Renal pelvis (tissue), 4 donors: ENCODE measurements around the gene MYH14. TPM values are rescaled to one million over a fixed set of nuclear protein-coding genes. Genes with fewer than 3 reads are reported as not detected.

Experiments
- DNase-seq: peaks from one replicate; pipeline ENCODE4 v3.0.0-alpha.2; 2013
- polyA plus RNA-seq, 3 donors: library from polyadenylated mRNA; unstranded; fragments of 120-200 nt; gene quantifications; one replicate each; pipeline ENCODE4 v1.2.1, GENCODE V29; 2013; ENCODE audit not compliant: insufficient read length in 3 of 3

Gene MYH14
- polyA plus RNA-seq, 3 donors: 25.8 to 31.7 (median 27.2) TPM

GRCh38 chr19:50252111-50252886 lies 48.9 kb downstream of the MYH14 start:
- no peak for DNase-seq

DNA sequence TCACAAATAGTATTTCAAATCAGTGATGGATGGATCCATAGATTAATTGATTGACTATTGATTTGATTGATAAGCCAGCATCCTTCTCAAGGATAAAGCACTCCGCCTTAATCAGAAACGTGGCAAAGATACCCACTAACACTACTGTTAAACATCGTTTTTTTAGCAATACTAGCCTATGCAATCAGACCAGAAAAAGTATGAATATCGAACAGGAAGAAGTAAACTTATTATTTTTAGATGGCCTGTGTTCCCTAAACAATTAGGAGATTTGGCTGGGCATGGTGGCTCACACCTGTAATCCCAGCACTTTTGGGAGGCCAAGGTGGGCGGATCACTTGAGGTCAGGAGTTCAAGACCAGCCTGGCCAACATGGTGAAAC lies 49.5 kb downstream of the MYH14 start:
- no peak for DNase-seq

DNA sequence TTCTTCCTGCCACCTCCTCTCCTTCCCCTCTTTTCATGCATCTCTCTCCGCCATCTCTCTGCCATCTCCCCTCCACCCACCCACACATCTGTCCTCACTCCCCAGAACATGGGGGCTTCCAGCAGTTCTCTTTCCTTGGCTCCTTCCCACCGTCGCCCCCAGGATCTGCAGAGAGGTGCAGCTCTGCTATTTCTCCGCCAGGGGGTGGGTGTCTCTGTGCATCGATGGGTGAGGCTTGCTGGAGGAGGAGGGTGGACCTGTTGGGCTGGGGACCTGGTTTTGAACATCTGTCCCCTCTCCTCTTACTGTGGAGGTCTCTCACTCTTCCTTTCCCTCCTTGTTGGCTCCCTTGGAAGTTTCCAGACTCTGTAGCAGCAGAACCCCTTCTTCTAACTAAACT lies 51.7 kb downstream of the MYH14 start:
- no peak for DNase-seq

DNA sequence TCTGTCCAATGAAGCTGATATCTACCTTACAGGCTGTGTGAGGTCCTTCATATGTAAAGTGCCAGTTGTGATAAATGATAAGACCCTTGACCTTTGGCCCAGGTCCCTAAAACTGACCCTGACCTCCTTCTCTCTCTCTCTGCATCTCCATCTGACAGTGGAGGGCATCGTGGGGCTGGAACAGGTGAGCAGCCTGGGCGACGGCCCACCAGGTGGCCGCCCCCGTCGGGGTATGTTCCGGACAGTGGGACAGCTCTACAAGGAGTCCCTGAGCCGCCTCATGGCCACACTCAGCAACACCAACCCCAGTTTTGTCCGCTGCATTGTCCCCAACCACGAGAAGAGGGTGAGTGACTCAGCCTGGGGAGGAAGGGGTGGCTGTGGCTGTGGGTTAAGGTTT lies 53.7 kb downstream of the MYH14 start:
- no peak for DNase-seq

DNA sequence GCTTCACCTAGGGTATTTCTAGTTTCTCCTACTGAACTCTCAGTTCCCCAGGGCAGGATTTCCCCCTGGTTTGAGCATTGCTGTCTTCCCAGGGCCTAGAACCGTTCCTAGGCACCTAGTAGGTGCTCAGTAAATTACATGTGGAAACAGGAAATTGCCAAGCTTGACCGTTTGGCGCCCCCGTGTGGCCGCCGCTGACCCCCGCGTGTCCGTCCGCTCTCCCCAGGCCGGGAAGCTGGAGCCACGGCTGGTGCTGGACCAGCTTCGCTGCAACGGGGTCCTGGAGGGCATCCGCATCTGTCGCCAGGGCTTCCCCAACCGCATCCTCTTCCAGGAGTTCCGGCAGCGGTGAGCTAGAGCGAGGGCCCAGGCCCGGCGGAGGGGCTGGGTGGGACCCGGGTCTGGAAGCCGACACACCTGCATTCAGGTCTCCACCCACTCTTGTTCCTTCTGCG lies 55.5 kb downstream of the MYH14 start:
- DNase-seq: no peak

GRCh38 chr19:50261446-50261970 lies 58.1 kb downstream of the MYH14 start:
- no peak for DNase-seq

GRCh38 chr19:50263176-50263575 lies 59.8 kb downstream of the MYH14 start:
- DNase-seq: no peak

DNA sequence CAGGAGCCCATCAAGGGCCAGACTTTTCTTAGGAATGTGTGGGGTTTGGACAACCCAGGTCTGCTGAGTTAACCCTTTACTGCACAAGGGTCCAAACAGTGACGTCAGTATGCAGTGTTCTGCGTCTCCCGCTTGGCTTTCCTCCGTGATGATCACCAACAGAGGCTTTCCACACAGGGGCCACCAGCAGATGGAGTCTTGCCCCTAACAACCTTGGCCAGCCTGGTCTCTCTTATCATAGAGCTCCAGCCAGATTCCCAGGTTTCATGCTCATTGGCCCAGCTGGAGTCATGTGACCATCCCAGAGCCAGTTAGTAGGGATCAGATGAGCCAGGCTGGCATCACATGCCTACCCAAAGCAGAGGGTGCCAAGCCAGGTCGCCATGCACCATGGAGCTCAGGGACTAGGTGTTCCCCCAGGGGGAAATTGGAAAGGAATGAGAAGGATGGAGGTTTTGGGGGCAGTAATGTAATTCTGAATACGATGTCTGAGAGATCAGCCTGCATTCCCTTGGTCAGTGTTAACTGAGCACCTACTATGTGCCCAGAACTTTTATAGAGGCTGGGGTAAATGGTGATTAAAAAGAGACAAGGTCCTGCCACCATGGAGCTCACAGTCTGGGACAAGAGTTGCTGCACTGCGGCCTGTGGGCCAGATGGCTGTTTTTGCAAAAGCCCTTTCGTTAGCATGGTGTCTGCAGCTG lies 61.2 kb downstream of the MYH14 start:
- no peak for DNase-seq

- DNase-seq: no peak
These were observed 62.6 kb downstream of the MYH14 start for GRCh38 chr19:50266041-50266440.

DNA sequence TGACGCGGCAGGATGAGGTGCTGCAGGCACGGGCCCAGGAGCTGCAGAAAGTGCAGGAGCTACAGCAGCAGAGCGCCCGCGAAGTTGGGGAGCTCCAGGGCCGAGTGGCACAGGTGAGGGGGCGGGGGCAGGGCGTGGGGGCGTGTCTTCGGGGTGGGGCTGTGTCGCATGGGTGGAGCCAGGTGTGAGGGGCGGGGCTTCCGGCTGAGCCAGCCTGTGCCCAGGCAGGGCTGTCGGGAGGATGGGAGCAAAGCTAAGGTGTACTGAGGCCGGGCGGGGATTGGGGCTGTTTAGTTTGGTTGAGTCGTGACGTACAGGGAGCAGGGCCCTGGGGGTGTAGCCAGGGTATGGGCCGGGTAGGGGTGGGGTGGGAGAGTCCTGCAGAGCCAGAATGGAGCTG lies 63.5 kb downstream of the MYH14 start:
- DNase-seq: no peak

DNA sequence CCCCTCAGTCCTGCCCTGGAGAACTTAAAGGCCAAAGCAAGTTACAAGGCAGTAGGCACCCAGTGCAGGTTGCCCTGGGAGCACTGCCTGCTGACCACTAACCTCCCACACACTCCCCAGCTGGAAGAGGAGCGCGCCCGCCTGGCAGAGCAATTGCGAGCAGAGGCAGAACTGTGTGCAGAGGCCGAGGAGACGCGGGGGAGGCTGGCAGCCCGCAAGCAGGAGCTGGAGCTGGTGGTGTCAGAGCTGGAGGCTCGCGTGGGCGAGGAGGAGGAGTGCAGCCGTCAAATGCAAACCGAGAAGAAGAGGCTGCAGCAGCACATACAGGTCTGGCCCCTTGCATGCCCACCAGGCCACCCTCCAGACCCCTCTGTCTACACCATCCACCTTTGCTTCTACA lies 64.6 kb downstream of the MYH14 start:
- no peak for DNase-seq

- DNase-seq: no peak
These were observed 65.1 kb downstream of the MYH14 start for GRCh38 chr19:50268501-50268900.

DNA sequence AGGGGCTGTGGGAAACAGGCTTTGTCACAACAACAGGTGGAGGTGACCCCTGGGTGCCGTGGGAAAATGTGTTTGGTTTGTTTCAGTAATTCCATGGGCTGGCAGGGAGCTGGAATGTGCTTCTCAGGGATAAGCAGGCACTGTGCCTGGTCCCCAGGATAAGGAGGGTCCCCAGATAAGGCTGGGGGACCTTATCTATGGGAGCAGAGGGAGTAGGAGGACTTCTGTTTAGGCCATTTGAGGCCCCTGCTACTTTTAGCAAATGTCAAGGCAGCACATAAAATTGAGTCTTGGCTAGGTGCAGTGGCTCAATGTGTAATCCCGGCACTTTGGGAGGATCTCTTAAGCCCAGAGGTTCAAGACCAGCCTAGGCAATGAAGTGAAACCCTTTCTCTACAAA lies 66.2 kb downstream of the MYH14 start:
- DNase-seq: no peak

GRCh38 chr19:50272263-50272897 lies 69.0 kb downstream of the MYH14 start:
- DNase-seq: no peak

- DNase-seq: no peak
These were observed 70.4 kb downstream of the MYH14 start for GRCh38 chr19:50273821-50274220.

- DNase-seq: no peak
These were observed 72.4 kb downstream of the MYH14 start for GRCh38 chr19:50275577-50276368.

DNA sequence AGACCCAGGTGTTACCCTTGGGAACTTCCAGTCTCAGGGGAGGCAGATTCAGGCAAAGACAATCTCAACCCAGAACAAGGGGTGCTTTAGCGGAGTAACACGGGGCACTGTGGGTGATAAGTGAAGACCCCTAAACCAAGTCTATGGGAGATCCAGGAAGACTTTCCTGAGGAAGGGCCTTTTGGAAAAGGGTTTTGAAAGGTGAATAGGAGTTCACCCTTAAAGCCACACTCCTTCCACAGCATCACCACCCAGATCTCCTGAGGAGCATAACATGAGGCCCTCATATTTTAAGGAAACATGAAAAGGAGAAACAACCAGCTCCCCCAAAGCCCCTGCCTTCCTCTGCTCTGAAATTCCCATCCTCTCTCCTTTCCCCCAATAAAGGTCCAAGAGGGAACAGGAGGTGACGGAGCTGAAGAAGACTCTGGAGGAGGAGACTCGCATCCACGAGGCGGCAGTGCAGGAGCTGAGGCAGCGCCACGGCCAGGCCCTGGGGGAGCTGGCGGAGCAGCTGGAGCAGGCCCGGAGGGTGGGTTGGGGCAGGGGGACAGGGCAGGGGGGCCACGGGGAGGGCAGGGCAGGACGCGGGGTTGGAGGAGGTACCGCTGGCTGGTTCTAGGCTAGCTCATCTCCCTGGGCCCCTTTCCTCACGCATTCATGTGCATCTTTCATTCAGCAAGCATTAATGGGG lies 73.1 kb downstream of the MYH14 start:
- DNase-seq: no peak

DNA sequence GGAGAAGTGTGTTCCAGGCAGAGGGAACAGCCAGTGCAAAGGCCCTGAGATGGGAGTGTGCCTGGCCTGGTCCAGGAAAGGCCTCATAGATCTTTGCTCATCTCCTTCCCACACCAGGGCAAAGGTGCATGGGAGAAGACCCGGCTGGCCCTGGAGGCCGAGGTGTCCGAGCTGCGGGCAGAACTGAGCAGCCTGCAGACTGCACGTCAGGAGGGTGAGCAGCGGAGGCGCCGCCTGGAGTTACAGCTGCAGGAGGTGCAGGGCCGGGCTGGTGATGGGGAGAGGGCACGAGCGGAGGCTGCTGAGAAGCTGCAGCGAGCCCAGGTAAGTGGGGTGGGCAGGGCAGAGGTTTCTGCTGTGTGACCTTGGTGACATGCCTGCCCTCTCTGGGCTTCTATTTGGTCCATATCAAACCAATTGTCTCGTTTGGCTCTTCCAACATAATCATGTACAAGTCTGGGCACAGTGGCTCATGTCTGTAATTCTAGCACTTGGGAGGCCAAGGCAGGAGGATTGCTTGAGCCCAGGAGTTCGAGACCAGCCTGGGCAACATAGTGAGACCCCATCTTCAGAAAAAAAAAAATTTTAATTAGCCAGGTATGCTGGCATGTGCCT lies 74.7 kb downstream of the MYH14 start:
- no peak for DNase-seq

- no peak for DNase-seq
These were observed 76.7 kb downstream of the MYH14 start for GRCh38 chr19:50280074-50280473.

DNA sequence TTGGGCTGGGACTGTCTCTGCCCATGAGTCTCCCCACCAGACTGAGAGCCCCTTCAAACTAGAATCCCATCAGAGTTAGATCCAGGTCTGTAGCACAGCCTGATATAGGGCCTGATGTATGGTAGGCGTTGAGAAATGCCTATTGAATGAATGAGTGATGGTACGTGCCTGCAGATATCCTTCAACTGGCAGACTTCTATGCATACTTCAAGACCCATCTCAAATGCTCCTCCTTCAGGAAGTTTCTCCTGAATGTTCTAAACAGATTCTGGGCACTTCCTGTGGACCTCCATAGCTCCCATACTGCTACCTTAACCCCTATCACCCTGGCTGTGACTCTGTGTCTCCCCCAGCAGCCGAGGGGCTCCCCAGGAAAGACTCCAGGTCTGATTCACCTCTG lies 77.6 kb downstream of the MYH14 start:
- DNase-seq: no peak

DNA sequence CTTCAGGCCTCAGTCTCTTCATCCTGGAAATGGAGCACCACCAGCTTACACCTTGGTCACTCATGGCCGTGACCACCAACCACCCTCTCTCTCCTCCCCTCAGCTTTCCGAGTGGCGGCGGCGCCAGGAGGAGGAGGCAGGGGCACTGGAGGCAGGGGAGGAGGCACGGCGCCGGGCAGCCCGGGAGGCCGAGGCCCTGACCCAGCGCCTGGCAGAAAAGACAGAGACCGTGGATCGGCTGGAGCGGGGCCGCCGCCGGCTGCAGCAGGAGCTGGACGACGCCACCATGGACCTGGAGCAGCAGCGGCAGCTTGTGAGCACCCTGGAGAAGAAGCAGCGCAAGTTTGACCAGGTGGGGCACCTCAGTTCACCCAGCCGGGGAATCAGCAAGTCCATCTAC lies 78.1 kb downstream of the MYH14 start:
- DNase-seq: no peak
